Measurements from ENCODE around the gene OTOP3. TPM values are rescaled to one million over a fixed set of nuclear protein-coding genes. Genes with fewer than 3 reads are reported as not detected.

Gene OTOP3
- total RNA-seq, 1 donor from 2014 or later, result 0.57 TPM

GRCh38 chr17:74960570-74961342 lies 25.1 kb downstream of the OTOP3 start:
- Mint-ChIP-seq H3K27ac (no peak overlapping the region), H3K9me3 (ENCODE audit: low read depth) (no peaks in the 10 kb centered on the region)
- TF ChIP-seq, protein P1, sequence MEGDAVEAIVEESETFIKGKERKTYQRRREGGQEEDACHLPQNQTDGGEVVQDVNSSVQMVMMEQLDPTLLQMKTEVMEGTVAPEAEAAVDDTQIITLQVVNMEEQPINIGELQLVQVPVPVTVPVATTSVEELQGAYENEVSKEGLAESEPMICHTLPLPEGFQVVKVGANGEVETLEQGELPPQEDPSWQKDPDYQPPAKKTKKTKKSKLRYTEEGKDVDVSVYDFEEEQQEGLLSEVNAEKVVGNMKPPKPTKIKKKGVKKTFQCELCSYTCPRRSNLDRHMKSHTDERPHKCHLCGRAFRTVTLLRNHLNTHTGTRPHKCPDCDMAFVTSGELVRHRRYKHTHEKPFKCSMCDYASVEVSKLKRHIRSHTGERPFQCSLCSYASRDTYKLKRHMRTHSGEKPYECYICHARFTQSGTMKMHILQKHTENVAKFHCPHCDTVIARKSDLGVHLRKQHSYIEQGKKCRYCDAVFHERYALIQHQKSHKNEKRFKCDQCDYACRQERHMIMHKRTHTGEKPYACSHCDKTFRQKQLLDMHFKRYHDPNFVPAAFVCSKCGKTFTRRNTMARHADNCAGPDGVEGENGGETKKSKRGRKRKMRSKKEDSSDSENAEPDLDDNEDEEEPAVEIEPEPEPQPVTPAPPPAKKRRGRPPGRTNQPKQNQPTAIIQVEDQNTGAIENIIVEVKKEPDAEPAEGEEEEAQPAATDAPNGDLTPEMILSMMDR (IDR thresholded peaks at IDR 0.05; ENCODE audit: unreplicated experiment), result peak; percentile 70

DNA sequence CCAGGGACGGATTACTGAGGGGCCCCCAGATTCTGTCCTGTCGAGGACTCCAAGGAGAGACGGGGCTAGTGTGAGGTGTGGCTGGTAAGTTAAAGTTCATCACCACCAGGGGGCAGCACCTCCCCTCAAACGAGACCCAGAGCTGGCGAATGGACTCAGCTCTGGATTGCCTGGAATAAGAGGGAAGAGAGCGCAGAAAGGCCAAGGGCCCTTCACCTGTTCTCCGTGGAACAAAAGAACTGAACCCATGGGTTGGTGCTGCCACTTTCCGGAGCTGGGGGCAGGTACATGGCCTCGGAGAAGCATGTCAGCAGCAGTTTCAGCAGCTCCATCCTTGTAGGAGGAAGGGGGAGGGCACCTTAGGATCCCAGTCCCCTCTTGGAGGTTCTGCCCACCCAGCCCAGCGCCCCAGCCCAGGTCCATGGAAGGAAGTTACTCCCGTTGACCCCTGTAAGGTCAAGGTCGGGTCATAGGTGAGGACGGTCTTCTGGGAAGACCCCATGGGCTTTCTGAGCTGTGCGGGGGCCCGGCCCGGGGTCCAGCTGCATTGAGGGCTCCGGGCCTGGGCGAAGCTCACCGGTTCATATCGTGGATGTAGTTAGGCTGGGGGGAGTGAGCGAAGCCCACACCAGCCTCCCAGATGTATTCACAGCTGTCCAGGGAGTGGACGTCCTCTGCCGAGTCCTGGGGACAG lies 26.1 kb downstream of the OTOP3 start:
- no peak overlapping the region for H3K4me3 Mint-ChIP-seq (ENCODE audit: low read depth)
- H3K27me3 Mint-ChIP-seq, result no peaks in the 10 kb centered on the region
- peaks cover 8% of the 10 kb centered on the region for H3K36me3 Mint-ChIP-seq (ENCODE audit: insufficient read depth)

More at GRCh38 chr17:74960570-74961342, 25.1 kb downstream of the OTOP3 start:
- Mint-ChIP-seq H3K4me3 (ENCODE audit: low read depth) (no peak overlapping the region), H3K4me1 (ENCODE audit: low read depth) (no peaks in the 10 kb centered on the region), H3K36me3 (ENCODE audit: insufficient read depth) (peaks cover 8% of the 10 kb centered on the region), H3K27me3 (no peaks in the 10 kb centered on the region)
- DNase-seq (ENCODE audit: low spot score, unreplicated experiment), result peak; percentile 41

DNA sequence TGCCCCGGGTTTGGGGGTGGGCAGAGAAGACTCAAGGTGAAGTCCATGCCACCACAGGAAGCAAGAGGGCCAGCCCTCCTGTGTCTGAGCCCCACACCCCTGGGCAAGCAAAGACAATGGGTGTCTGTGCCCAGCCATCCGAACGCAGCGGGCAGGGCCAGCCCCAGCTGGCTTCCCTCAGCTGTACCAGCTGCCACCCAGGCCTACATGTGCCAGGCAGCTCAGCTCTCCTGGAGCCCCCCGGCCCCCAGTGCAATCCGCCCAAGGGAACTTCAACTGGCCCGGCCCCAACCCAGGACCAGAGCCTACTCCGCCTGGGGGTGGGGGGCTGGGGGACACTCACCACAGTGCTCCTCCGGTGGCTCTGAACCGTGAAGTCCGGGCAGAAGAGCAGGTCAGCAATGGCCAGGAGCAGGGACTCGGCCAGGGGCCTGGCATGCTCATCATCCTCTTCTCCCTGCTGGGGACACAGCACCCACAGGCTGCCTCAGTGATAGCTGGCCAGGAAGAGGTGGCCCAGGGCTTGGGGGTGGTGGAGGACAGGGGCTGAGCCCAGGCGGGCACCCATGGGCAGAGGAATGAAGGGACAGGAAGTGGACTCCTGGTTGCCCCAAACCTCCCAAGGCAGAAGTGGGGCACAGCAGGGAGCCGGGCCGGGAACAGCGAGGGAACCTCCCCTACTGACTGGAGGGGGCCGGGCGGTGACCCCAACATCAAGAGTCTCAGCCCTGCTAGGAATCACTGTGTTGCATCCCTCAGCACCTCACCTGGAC lies 27.1 kb downstream of the OTOP3 start:
- Mint-ChIP-seq H3K36me3 (ENCODE audit: insufficient read depth) (peaks cover 8% of the 10 kb centered on the region), H3K9me3 (ENCODE audit: low read depth) (no peaks in the 10 kb centered on the region)
- TF ChIP-seq, protein P1 (IDR thresholded peaks at IDR 0.05; ENCODE audit: unreplicated experiment), result no peak

More for the DNA sequence above, 26.1 kb downstream of the OTOP3 start:
- DNase-seq (ENCODE audit: low spot score, unreplicated experiment), result peak; percentile 82
- no peak overlapping the region for H3K27ac Mint-ChIP-seq
- H3K4me1 Mint-ChIP-seq (ENCODE audit: low read depth), result no peaks in the 10 kb centered on the region
- TF ChIP-seq, protein P1 (IDR thresholded peaks at IDR 0.05; ENCODE audit: unreplicated experiment), result peak; percentile 81
- no peaks in the 10 kb centered on the region for H3K9me3 Mint-ChIP-seq (ENCODE audit: low read depth)

GRCh38 chr17:74963656-74964055 lies 28.0 kb downstream of the OTOP3 start:
- Mint-ChIP-seq H3K4me3 (ENCODE audit: low read depth) (no peak overlapping the region), H3K36me3 (ENCODE audit: insufficient read depth) (peaks cover 8% of the 10 kb centered on the region), H3K27ac (no peak overlapping the region), H3K4me1 (ENCODE audit: low read depth) (peaks cover 5% of the 10 kb centered on the region), H3K9me3 (ENCODE audit: low read depth) (no peaks in the 10 kb centered on the region), H3K27me3 (no peaks in the 10 kb centered on the region)
- TF ChIP-seq, protein P1 (IDR thresholded peaks at IDR 0.05; ENCODE audit: unreplicated experiment), result no peak
- DNase-seq (ENCODE audit: low spot score, unreplicated experiment), result no peak

More for the DNA sequence above, 27.1 kb downstream of the OTOP3 start:
- Mint-ChIP-seq H3K27me3 (no peaks in the 10 kb centered on the region), H3K4me3 (ENCODE audit: low read depth) (no peak overlapping the region), H3K27ac (no peak overlapping the region), H3K4me1 (ENCODE audit: low read depth) (no peaks in the 10 kb centered on the region)
- no peak for DNase-seq (ENCODE audit: low spot score, unreplicated experiment)

DNA sequence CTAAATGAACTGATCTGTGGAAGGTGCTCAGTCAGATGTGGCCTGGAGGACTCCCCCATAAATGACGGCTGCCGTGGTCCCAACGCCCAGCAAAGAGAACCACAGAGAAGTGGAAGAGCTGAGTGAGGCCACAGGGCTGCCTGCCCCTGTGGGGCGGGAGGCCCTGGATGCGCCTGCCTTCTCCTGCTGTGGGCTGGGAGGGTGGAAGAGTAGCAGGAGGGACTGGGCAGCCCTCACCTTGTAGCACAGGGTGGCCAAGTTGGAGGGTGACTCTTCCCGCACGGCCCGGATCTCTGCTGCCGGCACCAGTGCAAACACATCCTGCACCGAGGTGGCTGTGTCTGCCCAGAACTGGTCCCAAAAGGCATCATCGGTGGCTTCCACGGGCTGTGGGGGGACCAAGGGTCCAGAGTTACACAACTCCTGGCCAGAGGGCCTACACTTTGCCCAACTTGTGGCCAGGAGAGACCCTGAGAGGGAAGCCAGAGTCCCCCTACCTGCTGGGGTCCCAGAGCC lies 28.6 kb downstream of the OTOP3 start:
- peaks cover 9% of the 10 kb centered on the region for H3K4me1 Mint-ChIP-seq (ENCODE audit: low read depth)
- DNase-seq (ENCODE audit: low spot score, unreplicated experiment), result no peak
- no peak overlapping the region for H3K4me3 Mint-ChIP-seq (ENCODE audit: low read depth)
- TF ChIP-seq, protein P1 (IDR thresholded peaks at IDR 0.05; ENCODE audit: unreplicated experiment), result no peak
- no peaks in the 10 kb centered on the region for H3K9me3 Mint-ChIP-seq (ENCODE audit: low read depth)
- H3K36me3 Mint-ChIP-seq (ENCODE audit: insufficient read depth), result peaks cover 6% of the 10 kb centered on the region
- no peaks in the 10 kb centered on the region for H3K27me3 Mint-ChIP-seq
- H3K27ac Mint-ChIP-seq, result no peak overlapping the region
